Measurements from ENCODE around the gene DLG2.
"Not testable (repeated sequence)": the region's sequence is repeated elsewhere in the genome, so short reads cannot be mapped to it uniquely, and the experiment has no call there.

DLG2 gene

GRCh38 chr11:85232559-85232958, 394.6 kb downstream of the DLG2 start:
- no peak overlapping the region for H3K27ac Mint-ChIP-seq
- no peak overlapping the region for H3K4me3 Mint-ChIP-seq
- peaks cover 9% of the 10 kb centered on the region for H3K9me3 Mint-ChIP-seq
- H3K36me3 Mint-ChIP-seq, result no peaks in the 10 kb centered on the region
- H3K4me1 Mint-ChIP-seq, result no peaks in the 10 kb centered on the region
- no peaks in the 10 kb centered on the region for H3K27me3 Mint-ChIP-seq

- Mint-ChIP-seq H3K4me1 (no peaks in the 10 kb centered on the region), H3K9me3 (peaks cover 9% of the 10 kb centered on the region), H3K27ac (no peak overlapping the region), H3K36me3 (no peaks in the 10 kb centered on the region), H3K4me3 (no peak overlapping the region), H3K27me3 (no peaks in the 10 kb centered on the region)
Measured at GRCh38 chr11:85231588-85231987, 395.6 kb downstream of the DLG2 start.

- H3K4me1 Mint-ChIP-seq, H3K27me3 Mint-ChIP-seq, H3K36me3 Mint-ChIP-seq, H3K4me3 Mint-ChIP-seq, H3K27ac Mint-ChIP-seq, H3K9me3 Mint-ChIP-seq: not testable (repeated sequence)
Measured at GRCh38 chr11:85229723-85230122, 397.4 kb downstream of the DLG2 start.

- Mint-ChIP-seq H3K27ac (no peak overlapping the region), H3K27me3 (no peaks in the 10 kb centered on the region), H3K9me3 (peaks cover 9% of the 10 kb centered on the region), H3K36me3 (no peaks in the 10 kb centered on the region), H3K4me1 (no peaks in the 10 kb centered on the region), H3K4me3 (no peak overlapping the region)
Measured at GRCh38 chr11:85196968-85197367, 430.2 kb downstream of the DLG2 start.

GRCh38 chr11:85195934-85196333, 431.2 kb downstream of the DLG2 start:
- Mint-ChIP-seq H3K9me3 (peaks cover 8% of the 10 kb centered on the region), H3K27ac (no peak overlapping the region), H3K4me1 (no peaks in the 10 kb centered on the region), H3K27me3 (no peaks in the 10 kb centered on the region), H3K4me3 (no peak overlapping the region), H3K36me3 (no peaks in the 10 kb centered on the region)

GRCh38 chr11:85187992-85188391, 439.2 kb downstream of the DLG2 start:
- Mint-ChIP-seq H3K4me3 (no peak overlapping the region), H3K9me3 (peaks cover 4% of the 10 kb centered on the region), H3K36me3 (no peaks in the 10 kb centered on the region), H3K27me3 (no peaks in the 10 kb centered on the region), H3K27ac (no peak overlapping the region), H3K4me1 (no peaks in the 10 kb centered on the region)

- no peaks in the 10 kb centered on the region for H3K9me3 Mint-ChIP-seq
- no peaks in the 10 kb centered on the region for H3K4me1 Mint-ChIP-seq
- no peaks in the 10 kb centered on the region for H3K36me3 Mint-ChIP-seq
- no peak overlapping the region for H3K27ac Mint-ChIP-seq
- H3K27me3 Mint-ChIP-seq, result no peaks in the 10 kb centered on the region
- no peak overlapping the region for H3K4me3 Mint-ChIP-seq
Measured at GRCh38 chr11:85184721-85185120, 442.4 kb downstream of the DLG2 start.

GRCh38 chr11:85182441-85183387, 444.4 kb downstream of the DLG2 start:
- Mint-ChIP-seq H3K9me3 (peaks cover 6% of the 10 kb centered on the region), H3K27ac (no peak overlapping the region), H3K36me3 (peaks cover 1% of the 10 kb centered on the region)

GRCh38 chr11:85180528-85180927, 446.6 kb downstream of the DLG2 start:
- H3K4me1 Mint-ChIP-seq, result no peaks in the 10 kb centered on the region
- no peak overlapping the region for H3K4me3 Mint-ChIP-seq
- H3K27me3 Mint-ChIP-seq, result no peaks in the 10 kb centered on the region
- H3K27ac Mint-ChIP-seq, result no peak overlapping the region
- H3K9me3 Mint-ChIP-seq, result peaks cover 12% of the 10 kb centered on the region
- peaks cover 1% of the 10 kb centered on the region for H3K36me3 Mint-ChIP-seq

More at GRCh38 chr11:85182441-85183387, 444.4 kb downstream of the DLG2 start:
- Mint-ChIP-seq H3K4me1 (no peaks in the 10 kb centered on the region), H3K27me3 (no peaks in the 10 kb centered on the region), H3K4me3 (no peak overlapping the region)

- H3K36me3 Mint-ChIP-seq, result no peaks in the 10 kb centered on the region
- no peak overlapping the region for H3K4me3 Mint-ChIP-seq
- no peaks in the 10 kb centered on the region for H3K27me3 Mint-ChIP-seq
- no peaks in the 10 kb centered on the region for H3K4me1 Mint-ChIP-seq
- H3K9me3 Mint-ChIP-seq, result peaks cover 11% of the 10 kb centered on the region
- no peak overlapping the region for H3K27ac Mint-ChIP-seq
Measured at GRCh38 chr11:85171648-85172257, 455.4 kb downstream of the DLG2 start.

GRCh38 chr11:85170184-85170583, 457.0 kb downstream of the DLG2 start:
- Mint-ChIP-seq H3K9me3 (peaks cover 10% of the 10 kb centered on the region), H3K27ac (no peak overlapping the region), H3K4me3 (no peak overlapping the region), H3K27me3 (no peaks in the 10 kb centered on the region), H3K36me3 (no peaks in the 10 kb centered on the region), H3K4me1 (no peaks in the 10 kb centered on the region)

GRCh38 chr11:85167471-85167870, 459.7 kb downstream of the DLG2 start:
- peaks cover 5% of the 10 kb centered on the region for H3K9me3 Mint-ChIP-seq
- no peak overlapping the region for H3K27ac Mint-ChIP-seq
- no peaks in the 10 kb centered on the region for H3K27me3 Mint-ChIP-seq
- no peaks in the 10 kb centered on the region for H3K36me3 Mint-ChIP-seq
- no peak overlapping the region for H3K4me3 Mint-ChIP-seq
- H3K4me1 Mint-ChIP-seq, result no peaks in the 10 kb centered on the region

- Mint-ChIP-seq H3K27ac (no peak overlapping the region), H3K4me1 (no peaks in the 10 kb centered on the region), H3K4me3 (no peak overlapping the region), H3K36me3 (no peaks in the 10 kb centered on the region), H3K27me3 (no peaks in the 10 kb centered on the region), H3K9me3 (peaks cover 5% of the 10 kb centered on the region)
Measured at GRCh38 chr11:85167038-85167437, 460.1 kb downstream of the DLG2 start.

- Mint-ChIP-seq H3K9me3 (peaks cover 5% of the 10 kb centered on the region), H3K27me3 (no peaks in the 10 kb centered on the region)
Measured at GRCh38 chr11:85165819-85166218, 461.3 kb downstream of the DLG2 start.

GRCh38 chr11:85164743-85165142, 462.4 kb downstream of the DLG2 start:
- H3K4me3 Mint-ChIP-seq, result no peak overlapping the region
- H3K36me3 Mint-ChIP-seq, result no peaks in the 10 kb centered on the region
- H3K9me3 Mint-ChIP-seq, result peaks cover 5% of the 10 kb centered on the region
- no peak overlapping the region for H3K27ac Mint-ChIP-seq
- no peaks in the 10 kb centered on the region for H3K27me3 Mint-ChIP-seq
- H3K4me1 Mint-ChIP-seq, result no peaks in the 10 kb centered on the region

More at GRCh38 chr11:85165819-85166218, 461.3 kb downstream of the DLG2 start:
- Mint-ChIP-seq H3K27ac (no peak overlapping the region), H3K36me3 (no peaks in the 10 kb centered on the region), H3K4me1 (no peaks in the 10 kb centered on the region), H3K4me3 (no peak overlapping the region)

- peaks cover 19% of the 10 kb centered on the region for H3K9me3 Mint-ChIP-seq
- peaks cover 2% of the 10 kb centered on the region for H3K36me3 Mint-ChIP-seq
- no peak overlapping the region for H3K4me3 Mint-ChIP-seq
- no peaks in the 10 kb centered on the region for H3K4me1 Mint-ChIP-seq
- H3K27ac Mint-ChIP-seq, result no peak overlapping the region
- H3K27me3 Mint-ChIP-seq, result no peaks in the 10 kb centered on the region
Measured at GRCh38 chr11:85154294-85154693, 472.9 kb downstream of the DLG2 start.

All from activated naive CD4-positive, alpha-beta T cell treated with anti-CD3 and anti-CD28 coated beads, Interleukin-2, amount 50 U/mL, for 24 hours (primary cell).